Measurements from ENCODE around the gene CD3G. TPM values are rescaled to one million over a fixed set of nuclear protein-coding genes. Genes with fewer than 3 reads are reported as not detected.

CD3G gene
- total RNA-seq, 1 experiment from 2014 or later = not detected

- in situ Hi-C loops (cut with HindIII; ENCODE audit: low pct_unique_long_range_greater_than_20kb, low sequenced_read_pairs) = no loop called here
- peak; percentile 89 for DNase-seq (ENCODE audit: low read depth, low spot score)
These were observed 15.3 kb downstream of the CD3G start, which contains the start of gene UBE4A for GRCh38 chr11:118359295-118359958. TSS of gene UBE4A (plus strand) at chr11:118359600. CDS start at chr11:118365081, 5,481 bp downstream.

GRCh38 chr11:118364956-118365615, 20.9 kb downstream of the CD3G start:
- no peak for DNase-seq (ENCODE audit: low read depth, low spot score)
- in situ Hi-C loops (cut with HindIII; ENCODE audit: low pct_unique_long_range_greater_than_20kb, low sequenced_read_pairs) = no loop called here

DNA sequence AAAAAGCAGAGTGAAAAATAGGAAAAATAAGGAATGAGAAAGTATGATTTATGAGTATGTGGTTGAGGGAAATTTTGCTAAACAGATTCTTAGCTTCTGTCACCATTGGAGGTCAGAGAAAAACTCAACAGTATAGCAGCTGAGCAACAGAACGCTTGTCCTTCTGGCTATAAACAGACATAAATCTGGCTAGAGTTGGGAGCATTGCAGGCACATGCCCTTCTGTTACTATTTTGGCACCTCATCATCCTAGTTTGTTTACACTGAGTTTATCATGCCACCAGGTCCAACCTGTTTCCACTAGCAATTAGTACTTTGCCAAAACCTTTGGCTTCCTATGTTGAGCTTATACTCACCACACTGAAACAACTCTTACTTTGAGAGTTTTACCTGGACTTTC, 22.1 kb downstream of the CD3G start:
- DNase-seq (ENCODE audit: low read depth, low spot score) = no peak
- in situ Hi-C loops (cut with HindIII; ENCODE audit: low pct_unique_long_range_greater_than_20kb, low sequenced_read_pairs) = no loop called here

DNA sequence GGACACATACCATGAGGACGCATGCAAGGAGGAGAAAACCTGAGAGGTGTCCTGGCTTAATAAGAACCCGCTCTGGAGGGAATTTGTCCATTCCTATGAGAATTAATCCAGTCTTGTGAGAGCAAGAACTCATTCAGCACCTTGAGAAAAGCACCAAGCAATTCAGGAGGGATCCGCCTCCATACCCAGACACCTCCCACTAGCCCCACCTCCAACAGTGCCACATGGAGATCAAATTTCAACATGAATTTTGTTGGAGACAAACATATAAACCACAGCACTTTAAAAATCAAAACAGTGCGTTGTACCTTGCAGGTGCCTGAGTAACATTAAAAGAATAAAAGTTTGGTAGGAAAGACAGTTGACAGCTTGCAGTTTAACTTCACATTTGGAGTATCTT, 26.6 kb downstream of the CD3G start:
- in situ Hi-C loops (cut with HindIII; ENCODE audit: low pct_unique_long_range_greater_than_20kb, low sequenced_read_pairs) = no loop called here
- no peak for DNase-seq (ENCODE audit: low read depth, low spot score)

- in situ Hi-C loops (cut with HindIII; ENCODE audit: low pct_unique_long_range_greater_than_20kb, low sequenced_read_pairs) = no loop called here
- no peak for DNase-seq (ENCODE audit: low read depth, low spot score)
These were observed 29.1 kb downstream of the CD3G start for GRCh38 chr11:118373263-118373662.

GRCh38 chr11:118373871-118374270, 29.7 kb downstream of the CD3G start:
- no peak for DNase-seq (ENCODE audit: low read depth, low spot score)
- in situ Hi-C loops (cut with HindIII; ENCODE audit: low pct_unique_long_range_greater_than_20kb, low sequenced_read_pairs) = no loop called here

DNA sequence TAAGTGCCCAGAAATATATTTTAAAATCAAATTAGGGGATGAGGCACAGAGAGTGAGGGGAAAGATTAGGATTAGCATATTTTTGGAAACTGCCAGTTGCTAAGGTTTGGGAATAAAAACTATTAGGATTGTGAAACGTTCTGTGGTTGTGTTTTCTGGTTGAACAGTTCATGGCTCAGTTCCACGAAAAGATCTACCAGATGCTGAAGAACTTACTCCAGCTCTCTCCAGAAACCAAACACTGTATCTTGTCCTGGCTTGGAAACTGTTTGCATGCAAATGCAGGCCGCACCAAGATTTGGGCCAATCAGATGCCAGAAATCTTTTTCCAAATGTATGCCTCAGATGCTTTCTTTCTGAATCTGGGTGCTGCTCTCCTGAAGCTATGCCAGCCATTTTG, 30.6 kb downstream of the CD3G start:
- in situ Hi-C loops (cut with HindIII; ENCODE audit: low pct_unique_long_range_greater_than_20kb, low sequenced_read_pairs) = no loop called here
- no peak for DNase-seq (ENCODE audit: low read depth, low spot score)

- DNase-seq (ENCODE audit: low read depth, low spot score) = no peak
- in situ Hi-C loops (cut with HindIII; ENCODE audit: low pct_unique_long_range_greater_than_20kb, low sequenced_read_pairs) = no loop called here
These were observed 31.8 kb downstream of the CD3G start for GRCh38 chr11:118375978-118376377.

- DNase-seq (ENCODE audit: low read depth, low spot score) = no peak
- in situ Hi-C loops (cut with HindIII; ENCODE audit: low pct_unique_long_range_greater_than_20kb, low sequenced_read_pairs) = no loop called here
These were observed 35.4 kb downstream of the CD3G start for GRCh38 chr11:118379497-118379896.

DNA sequence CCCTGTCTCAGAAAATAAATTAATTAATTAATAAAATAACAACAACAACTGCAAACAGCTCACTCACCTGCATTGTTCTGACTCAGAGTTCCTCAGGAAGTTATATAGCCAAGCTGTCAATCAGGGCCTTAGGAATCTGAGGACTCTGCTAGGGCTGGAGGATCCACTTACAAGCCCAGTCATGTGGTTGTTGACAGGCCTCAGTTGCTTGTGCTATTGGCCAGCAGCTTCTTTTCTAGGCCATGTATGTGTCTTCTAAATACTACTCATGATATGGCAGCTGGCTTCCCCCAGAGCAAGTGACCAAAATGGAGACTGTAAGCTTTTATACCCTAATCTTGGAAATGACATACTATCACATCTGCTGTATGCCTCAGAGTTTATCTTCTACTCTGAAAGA, 36.4 kb downstream of the CD3G start:
- in situ Hi-C loops (cut with HindIII; ENCODE audit: low pct_unique_long_range_greater_than_20kb, low sequenced_read_pairs) = no loop called here
- no peak for DNase-seq (ENCODE audit: low read depth, low spot score)

DNA sequence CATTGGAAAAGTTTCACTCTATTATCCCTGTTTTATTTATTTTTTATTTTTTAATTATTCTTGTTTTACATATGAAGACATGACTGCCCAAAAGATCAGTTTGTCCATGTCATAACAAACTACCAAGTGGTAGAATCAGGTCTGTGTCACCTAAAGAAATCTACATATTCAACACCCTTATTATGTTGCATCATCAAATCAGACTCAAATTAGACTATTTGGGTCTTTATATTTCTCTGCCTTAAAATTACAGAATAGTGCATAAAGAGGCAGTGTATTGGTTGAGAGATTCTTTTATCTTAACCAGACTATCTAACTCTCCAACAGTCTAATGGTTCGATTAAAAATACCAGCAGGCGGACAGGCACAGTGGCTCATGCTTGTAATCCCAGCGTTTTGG, 38.8 kb downstream of the CD3G start:
- DNase-seq (ENCODE audit: low read depth, low spot score) = no peak
- in situ Hi-C loops (cut with HindIII; ENCODE audit: low pct_unique_long_range_greater_than_20kb, low sequenced_read_pairs) = no loop called here

- DNase-seq (ENCODE audit: low read depth, low spot score) = no peak
- in situ Hi-C loops (cut with HindIII; ENCODE audit: low pct_unique_long_range_greater_than_20kb, low sequenced_read_pairs) = no loop called here
These were observed 39.5 kb downstream of the CD3G start for GRCh38 chr11:118383657-118384056.

DNA sequence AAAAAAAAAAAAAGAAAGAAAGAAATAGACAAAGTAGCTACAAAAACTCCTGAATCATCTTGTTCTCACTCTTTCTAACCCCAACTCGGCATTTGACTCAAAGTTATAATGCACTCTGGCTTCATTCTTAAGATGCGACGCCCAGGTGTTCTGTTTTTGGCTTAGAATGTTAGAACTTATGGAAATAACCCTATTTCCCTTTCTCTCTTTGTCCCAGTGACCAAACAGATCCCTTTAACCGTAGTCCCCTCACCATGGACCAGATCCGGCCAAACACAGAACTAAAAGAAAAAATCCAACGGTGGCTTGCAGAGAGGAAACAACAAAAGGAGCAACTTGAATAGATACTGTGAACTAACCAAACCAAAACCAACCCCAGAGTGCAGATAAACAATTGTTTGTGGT, 52.0 kb downstream of the CD3G start:
- no peak for DNase-seq (ENCODE audit: low read depth, low spot score)
- in situ Hi-C loops (cut with HindIII; ENCODE audit: low pct_unique_long_range_greater_than_20kb, low sequenced_read_pairs) = no loop called here

- DNase-seq (ENCODE audit: low read depth, low spot score) = no peak
- in situ Hi-C loops (cut with HindIII; ENCODE audit: low pct_unique_long_range_greater_than_20kb, low sequenced_read_pairs) = no loop called here
These were observed 53.3 kb downstream of the CD3G start for GRCh38 chr11:118397448-118397847.

DNA sequence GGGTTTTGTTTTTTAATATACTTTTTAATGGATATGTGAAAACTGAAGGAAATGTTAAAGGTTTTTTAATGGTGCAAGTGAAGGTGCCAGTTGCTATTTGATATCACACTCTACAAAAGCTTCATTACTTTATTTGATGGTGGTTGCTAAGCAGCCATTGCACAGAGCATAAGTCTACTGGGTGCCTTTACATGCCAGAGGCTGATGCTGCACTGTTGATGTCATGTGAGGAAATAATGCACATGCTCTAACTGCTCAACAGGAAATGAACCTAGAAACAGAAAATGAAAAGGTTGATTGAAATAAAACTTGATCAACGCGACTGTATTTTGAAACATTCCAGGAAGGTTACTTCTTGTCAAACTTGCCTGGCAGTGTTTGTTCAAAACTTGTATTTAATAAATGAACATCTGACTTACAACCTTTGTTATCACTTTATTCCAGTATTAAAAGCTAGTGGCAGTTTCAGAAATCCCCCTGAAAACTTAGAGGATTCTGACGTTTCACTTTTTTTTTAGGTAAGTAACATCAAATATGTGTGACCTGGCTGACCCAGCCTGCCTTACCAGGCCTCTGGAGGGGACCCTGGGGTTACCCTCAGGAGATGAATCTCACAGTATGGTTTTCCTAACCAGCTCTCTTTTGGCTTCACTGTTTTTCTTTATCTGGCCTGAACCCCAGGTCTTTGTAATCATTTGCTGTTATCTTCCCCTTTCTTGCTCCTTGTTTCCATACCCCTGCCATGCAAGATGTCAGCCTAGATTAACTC, 54.8 kb downstream of the CD3G start:
- in situ Hi-C loops (cut with HindIII; ENCODE audit: low pct_unique_long_range_greater_than_20kb, low sequenced_read_pairs) = no loop called here
- peak; percentile 38 for DNase-seq (ENCODE audit: low read depth, low spot score)

DNA sequence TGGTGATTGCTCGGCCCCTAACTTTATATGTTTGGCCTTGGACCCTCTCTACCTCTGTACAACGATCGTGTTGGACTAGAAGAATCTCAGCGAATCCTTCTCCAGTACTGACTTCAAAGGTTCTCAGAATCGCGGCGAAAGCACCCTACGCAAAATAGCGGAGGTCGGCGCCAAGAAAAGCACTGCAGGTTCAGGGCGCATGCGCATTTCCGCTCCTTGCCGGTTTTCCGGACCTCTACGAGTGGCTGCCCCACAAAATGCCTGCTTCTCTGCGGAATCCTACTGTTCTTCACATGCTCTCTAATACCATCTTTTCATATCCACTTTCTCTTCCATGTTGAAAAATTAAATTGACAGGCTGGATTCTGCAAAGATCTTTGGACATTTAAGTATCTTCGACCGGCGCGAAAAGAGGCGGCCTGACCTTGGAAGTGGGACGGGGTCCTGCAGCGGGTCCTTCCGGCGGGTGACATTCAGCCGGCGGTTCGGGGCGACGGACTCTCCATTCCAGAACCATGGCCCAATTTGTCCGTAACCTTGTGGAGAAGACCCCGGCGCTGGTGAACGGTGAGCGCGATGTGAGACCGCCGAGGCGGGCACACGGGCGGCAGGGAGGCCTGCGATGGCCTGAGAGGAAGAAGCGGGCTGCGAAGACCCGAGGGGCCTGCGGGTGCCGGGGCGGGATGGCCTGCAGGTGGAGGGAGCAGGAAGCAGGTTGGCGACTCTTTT, 57.2 kb downstream of the CD3G start, which contains the start of gene ATP5MG:
Gene ATP5MG (plus strand): TSS at position 456 of the 729 bp plus-strand sequence. CDS start 60 bp downstream, at position 516.
- DNase-seq (ENCODE audit: low read depth, low spot score) = peak; percentile 85
- in situ Hi-C loops (cut with HindIII; ENCODE audit: low pct_unique_long_range_greater_than_20kb, low sequenced_read_pairs) = no loop called here

DNA sequence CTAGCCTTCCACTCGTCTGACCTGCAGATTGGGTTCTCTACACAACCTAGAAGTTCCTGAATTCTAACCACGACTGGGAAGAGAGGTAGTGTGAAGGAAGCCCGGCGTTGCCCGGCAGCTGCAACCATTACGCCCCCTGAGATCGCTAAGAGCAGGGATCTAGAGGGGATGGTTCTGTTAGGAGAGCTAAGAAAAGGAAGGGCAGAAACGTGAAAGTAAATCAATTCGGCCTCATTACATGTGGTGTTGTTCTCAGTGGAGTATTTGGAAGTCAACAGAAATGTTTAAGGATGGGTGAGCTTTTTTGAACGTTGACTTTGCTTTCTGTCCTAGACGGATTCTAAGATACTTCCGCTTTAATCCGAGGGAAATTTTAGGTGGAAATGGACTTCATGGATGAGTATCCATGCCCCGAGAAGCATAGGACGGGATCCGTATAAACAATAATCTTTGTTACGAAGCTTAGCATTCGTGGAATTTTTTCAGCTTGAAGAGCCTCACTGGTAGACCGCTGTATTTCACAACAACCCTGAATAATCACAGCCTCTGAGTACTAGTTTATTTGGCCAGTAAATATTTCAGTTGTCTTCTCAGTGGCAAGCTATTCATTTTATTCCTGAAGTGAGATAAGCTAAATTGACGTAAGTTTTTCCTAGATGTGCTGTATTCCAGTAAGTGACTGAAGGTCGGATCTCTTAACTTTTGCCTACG, 57.9 kb downstream of the CD3G start:
- DNase-seq (ENCODE audit: low read depth, low spot score) = peak; percentile 6
- in situ Hi-C loops (cut with HindIII; ENCODE audit: low pct_unique_long_range_greater_than_20kb, low sequenced_read_pairs) = no loop called here

Data from SK-MEL-5 (cell line).